AG09309 (cell line): ENCODE measurements around the gene TIMP4.

Source experiments
- DNase-seq: peaks from one replicate; pipeline ENCODE4 v3.0.0-alpha.2; 2010; ENCODE audit warnings: low read depth
- H3K4me3 ChIP-seq: 2 replicates; pipeline ENCODE4 v1.5.1; 2011; ENCODE audit warnings: mild to moderate bottlenecking, low read depth, low read length, moderate library complexity; ENCODE audit not compliant: control insufficient read depth
- CTCF ChIP-seq: IDR thresholded peaks from 2 replicates; pipeline ENCODE4 v1.5.1; 2011; ENCODE audit warnings: mild to moderate bottlenecking, low read depth, low read length, inconsistent platforms; ENCODE audit not compliant: insufficient read depth, control insufficient read depth; ENCODE audit errors: missing control alignments

Gene TIMP4

GRCh38 chr3:12190832-12191231 is 32.1 kb upstream of the TIMP4 start:
- DNase-seq: no peak
- no peak overlapping the region for H3K4me3 ChIP-seq
- TF ChIP-seq CTCF: no peak

- no peak overlapping the region for H3K4me3 ChIP-seq
- no peak for TF ChIP-seq CTCF
- no peak for DNase-seq
Observed at GRCh38 chr3:12190221-12190807, 31.6 kb upstream of the TIMP4 start.

GRCh38 chr3:12188681-12189287 is 30.1 kb upstream of the TIMP4 start:
- no peak for DNase-seq
- TF ChIP-seq CTCF: no peak
- H3K4me3 ChIP-seq: no peak overlapping the region

GRCh38 chr3:12188328-12188648 is 29.6 kb upstream of the TIMP4 start:
- DNase-seq: no peak
- TF ChIP-seq CTCF: no peak
- H3K4me3 ChIP-seq: no peak overlapping the region

- no peak for TF ChIP-seq CTCF
- no peak overlapping the region for H3K4me3 ChIP-seq
- no peak for DNase-seq
Observed at GRCh38 chr3:12187448-12188327, 29.0 kb upstream of the TIMP4 start.

- DNase-seq: no peak
- no peak for TF ChIP-seq CTCF
- H3K4me3 ChIP-seq: no peak overlapping the region
Observed at GRCh38 chr3:12186515-12187286, 28.0 kb upstream of the TIMP4 start.
